HG03469 (cell line): ENCODE results near the gene C20orf204.

Source experiments
- ATAC-seq: cut with Tn5 transposase; IDR thresholded peaks from one replicate; pipeline ENCODE4 v1.9.1; 2021; ENCODE audit warnings: mild to moderate bottlenecking, moderate library complexity, moderate number of reproducible peaks; ENCODE audit not compliant: unreplicated experiment

The C20orf204 gene

GRCh38 chr20:64070244-64070993 is 34.4 kb downstream of the C20orf204 start:
- ATAC-seq: no peak

- no peak for ATAC-seq
These were observed 35.7 kb downstream of the C20orf204 start for GRCh38 chr20:64071341-64072332.

- no peak for ATAC-seq
These were observed 36.6 kb downstream of the C20orf204 start for GRCh38 chr20:64072498-64073063.

- ATAC-seq: no peak
These were observed 37.6 kb downstream of the C20orf204 start for GRCh38 chr20:64073476-64074183.

- ATAC-seq: no peak
These were observed 38.3 kb downstream of the C20orf204 start for GRCh38 chr20:64074184-64074789.

- ATAC-seq: no peak
These were observed 39.0 kb downstream of the C20orf204 start for GRCh38 chr20:64074963-64075362.

GRCh38 chr20:64075556-64075955 is 39.6 kb downstream of the C20orf204 start:
- ATAC-seq: no peak

- ATAC-seq: no peak
These were observed 40.3 kb downstream of the C20orf204 start for GRCh38 chr20:64076061-64076997.

GRCh38 chr20:64077094-64077493 is 41.1 kb downstream of the C20orf204 start:
- no peak for ATAC-seq

GRCh38 chr20:64077541-64077875 is 41.5 kb downstream of the C20orf204 start:
- no peak for ATAC-seq

GRCh38 chr20:64077876-64078551 is 42.0 kb downstream of the C20orf204 start:
- no peak for ATAC-seq

- ATAC-seq: no peak
These were observed 42.9 kb downstream of the C20orf204 start for GRCh38 chr20:64078934-64079272.

GRCh38 chr20:64079273-64080012 is 43.5 kb downstream of the C20orf204 start, which contains the start of gene RGS19:
Gene RGS19, minus strand, starts transcription at chr20:64079518. Its CDS starts 2,632 bp downstream, at chr20:64076886.
- ATAC-seq: no peak

- no peak for ATAC-seq
These were observed 44.2 kb downstream of the C20orf204 start, which contains the start of gene OPRL1 for GRCh38 chr20:64080013-64080812. Gene OPRL1, plus strand, starts transcription at chr20:64080082. Its CDS starts 12,639 bp downstream, at chr20:64092721.

- ATAC-seq: no peak
These were observed 45.0 kb downstream of the C20orf204 start for GRCh38 chr20:64080813-64081623.

GRCh38 chr20:64081624-64081964 is 45.6 kb downstream of the C20orf204 start:
- no peak for ATAC-seq
